ENCODE measurements around the gene P2RX6. TPM values are rescaled to one million over a fixed set of nuclear protein-coding genes. Genes with fewer than 3 reads are reported as not detected.
"Not testable (repeated sequence)": the region's sequence is repeated elsewhere in the genome, so short reads cannot be mapped to it uniquely, and the experiment has no call there.

P2RX6 gene
- total RNA-seq, 1 experiment from 2014 or later = 1.3 TPM

- DNase-seq (ENCODE audit: low read depth) = no peak
Observed at GRCh38 chr22:21052715-21053459, 37.9 kb downstream of the P2RX6 start.

- DNase-seq (ENCODE audit: low read depth) = no peak
Observed at GRCh38 chr22:21054046-21054713, 39.2 kb downstream of the P2RX6 start.

GRCh38 chr22:21054714-21055563 lies 40.0 kb downstream of the P2RX6 start:
- DNase-seq (ENCODE audit: low read depth) = no peak

- DNase-seq (ENCODE audit: low read depth) = no peak
Observed at GRCh38 chr22:21055564-21055834, 40.5 kb downstream of the P2RX6 start.

- DNase-seq (ENCODE audit: low read depth) = no peak
Observed at GRCh38 chr22:21055880-21056319, 40.9 kb downstream of the P2RX6 start.

GRCh38 chr22:21060363-21060762 lies 45.4 kb downstream of the P2RX6 start:
- DNase-seq (ENCODE audit: low read depth) = not testable (repeated sequence)

GRCh38 chr22:21061660-21062321 lies 46.8 kb downstream of the P2RX6 start:
- DNase-seq (ENCODE audit: low read depth) = not testable (repeated sequence)

- not testable (repeated sequence) for DNase-seq (ENCODE audit: low read depth)
Observed at GRCh38 chr22:21064425-21064824, 49.5 kb downstream of the P2RX6 start.

GRCh38 chr22:21064917-21065864 lies 50.2 kb downstream of the P2RX6 start:
- no peak for DNase-seq (ENCODE audit: low read depth)

GRCh38 chr22:21067075-21067900 lies 52.3 kb downstream of the P2RX6 start:
- no peak for DNase-seq (ENCODE audit: low read depth)

GRCh38 chr22:21067901-21068680 lies 53.1 kb downstream of the P2RX6 start:
- DNase-seq (ENCODE audit: low read depth) = no peak

GRCh38 chr22:21068681-21069276 lies 53.8 kb downstream of the P2RX6 start:
- DNase-seq (ENCODE audit: low read depth) = no peak

GRCh38 chr22:21069375-21069774 lies 54.4 kb downstream of the P2RX6 start:
- no peak for DNase-seq (ENCODE audit: low read depth)

GRCh38 chr22:21070690-21071615 lies 56.0 kb downstream of the P2RX6 start:
- DNase-seq (ENCODE audit: low read depth) = no peak

- not testable (repeated sequence) for DNase-seq (ENCODE audit: low read depth)
Observed at GRCh38 chr22:21071796-21072195, 56.8 kb downstream of the P2RX6 start.

- no peak for DNase-seq (ENCODE audit: low read depth)
Observed at GRCh38 chr22:21073023-21073422, 58.1 kb downstream of the P2RX6 start.

- no peak for DNase-seq (ENCODE audit: low read depth)
Observed at GRCh38 chr22:21073482-21073881, 58.5 kb downstream of the P2RX6 start.

Data from Daoy (cell line).